Stimulated activated CD8-positive, alpha-beta memory T cell treated with anti-CD3 and anti-CD28 coated beads, Interleukin-7, amount 100 ng/mL, for 4 hours (primary cell): ENCODE measurements around the gene NMNAT2.
"Not testable (repeated sequence)": the region's sequence is repeated elsewhere in the genome, so short reads cannot be mapped to it uniquely, and the experiment has no call there.

Source experiments
- DNase-seq, 2 donors: peaks; one replicate each; pipeline ENCODE4 v3.0.0-alpha.2; 2020; ENCODE audit warnings: low read depth in 2 of 2

The NMNAT2 gene

DNA sequence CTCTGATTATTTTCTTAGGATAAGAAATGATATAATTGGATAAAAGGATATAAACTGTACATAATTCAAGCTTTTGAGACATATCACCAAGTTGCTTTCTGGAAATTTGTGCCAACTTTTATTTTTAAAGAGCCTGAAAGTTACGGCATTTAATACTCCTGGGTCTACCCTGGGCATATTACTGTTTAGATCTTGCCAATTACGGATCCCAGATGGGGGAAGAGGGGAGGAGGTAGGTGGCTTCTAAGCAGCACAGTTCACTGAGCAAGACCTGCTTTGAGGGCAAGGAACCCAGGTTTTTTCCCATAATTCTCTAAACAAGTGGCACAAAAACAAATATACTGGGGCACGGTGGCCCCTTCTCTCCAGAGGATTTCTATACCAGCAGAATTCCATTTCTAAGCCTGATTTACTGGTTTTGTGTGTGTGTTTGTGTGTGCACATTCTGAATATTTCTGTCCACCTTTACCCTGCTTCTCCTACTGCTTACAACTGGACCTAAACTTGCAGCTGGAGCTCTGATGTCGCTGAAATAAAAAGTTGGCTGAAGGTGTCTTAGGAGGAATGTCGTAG, 155.5 kb downstream of the NMNAT2 start:
- no peak for DNase-seq

DNA sequence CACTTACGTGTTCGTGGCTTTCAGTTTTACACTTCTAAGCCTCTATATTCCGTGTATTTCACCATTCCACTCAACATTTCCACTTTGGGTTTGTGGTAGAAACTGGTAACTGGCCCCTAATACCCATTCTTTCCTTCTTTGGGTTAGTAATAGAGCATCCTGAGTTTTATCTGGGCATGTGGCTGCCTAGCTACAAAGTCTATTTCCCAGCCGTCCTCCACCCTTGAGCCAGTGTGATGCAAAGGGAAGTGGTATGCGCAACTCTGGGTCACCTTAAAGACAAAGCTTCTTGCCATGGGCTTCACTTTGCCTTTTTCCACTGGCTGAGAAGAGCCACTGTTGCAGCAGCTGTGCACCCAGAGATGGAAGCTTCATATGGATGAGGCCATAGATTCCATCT, 158.3 kb downstream of the NMNAT2 start:
- no peak for DNase-seq

DNA sequence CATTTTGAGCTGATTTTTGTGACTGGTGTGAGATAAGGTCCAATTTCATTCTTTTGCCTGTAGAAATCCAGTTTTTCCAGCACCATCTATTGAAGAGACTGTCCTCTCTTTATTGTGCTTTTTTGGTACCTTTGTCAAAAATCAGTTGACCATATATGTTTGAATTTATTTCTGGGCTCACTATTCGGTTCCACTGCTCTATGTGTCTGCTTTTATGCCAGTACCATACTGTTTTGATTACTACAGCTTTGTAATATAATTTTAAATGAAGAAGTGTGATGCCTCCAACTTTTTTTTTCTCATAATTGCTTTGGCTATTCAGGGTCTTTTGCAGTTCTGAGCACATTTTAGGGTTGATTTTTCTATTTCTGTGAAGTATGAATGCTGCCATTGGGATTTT, 163.1 kb downstream of the NMNAT2 start:
- DNase-seq: no peak

DNA sequence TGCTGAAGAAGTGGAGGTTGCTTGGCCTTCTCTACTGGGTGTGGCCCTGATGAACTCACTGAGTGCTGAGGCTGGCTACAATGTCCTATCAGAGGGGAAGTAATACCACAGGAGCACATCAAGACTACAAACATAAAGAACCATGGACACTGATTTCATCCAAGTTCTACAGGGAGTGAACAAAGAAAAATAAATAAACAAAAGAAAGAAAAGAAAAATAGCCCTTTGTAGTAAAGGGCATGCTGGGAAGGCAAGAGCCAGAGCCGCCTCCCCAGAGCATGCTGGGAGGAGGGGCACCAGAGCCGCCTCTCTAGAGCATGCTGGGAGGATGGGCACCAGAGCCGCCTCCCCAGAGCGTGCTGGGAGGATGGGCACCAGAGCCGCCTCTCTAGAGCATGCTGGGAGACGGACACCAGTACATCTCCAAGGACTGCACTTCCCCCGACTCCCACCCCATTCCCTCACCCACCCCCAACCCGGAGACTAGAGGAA, 166.2 kb downstream of the NMNAT2 start:
- DNase-seq: no peak

DNA sequence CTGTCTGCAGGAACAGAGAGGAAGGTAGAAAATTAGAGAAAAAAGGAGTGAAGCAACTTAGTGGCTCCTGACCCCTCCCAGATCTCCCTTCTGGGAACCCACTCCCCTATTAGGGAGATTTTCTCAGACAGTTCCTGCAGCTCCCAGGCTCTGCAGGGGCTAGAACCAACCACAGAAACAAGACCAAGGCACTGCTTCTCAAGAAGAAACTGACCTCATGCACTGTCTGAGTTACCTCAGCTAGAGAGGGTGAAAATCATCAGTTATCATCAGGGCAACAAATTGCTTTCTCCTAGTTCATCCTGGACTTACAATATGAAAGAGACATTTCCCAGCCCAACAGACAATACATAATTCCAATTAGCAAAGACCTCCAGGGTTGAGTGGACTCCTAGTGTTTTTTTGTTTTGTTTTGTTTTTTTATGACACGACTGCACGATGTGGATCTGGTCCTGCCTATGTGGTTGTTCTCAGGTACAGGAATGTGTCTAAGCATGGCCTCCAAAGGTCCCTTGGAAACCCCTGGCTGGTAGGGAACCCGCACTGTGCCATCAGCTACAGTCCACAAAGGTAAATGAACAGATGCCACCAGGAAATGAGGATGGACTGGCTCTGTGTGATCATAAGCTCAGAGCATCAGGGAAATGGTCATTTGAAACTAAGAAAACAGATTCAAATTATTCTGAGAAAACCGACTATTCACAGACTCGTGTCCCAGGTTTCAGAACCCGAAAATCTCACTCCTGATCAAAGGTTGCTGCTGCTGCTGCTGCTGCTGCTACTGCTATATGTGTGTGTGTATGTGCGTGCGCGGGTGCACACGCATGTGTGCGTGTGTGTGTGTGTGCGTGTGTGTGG, 166.8 kb downstream of the NMNAT2 start:
- no peak for DNase-seq

DNA sequence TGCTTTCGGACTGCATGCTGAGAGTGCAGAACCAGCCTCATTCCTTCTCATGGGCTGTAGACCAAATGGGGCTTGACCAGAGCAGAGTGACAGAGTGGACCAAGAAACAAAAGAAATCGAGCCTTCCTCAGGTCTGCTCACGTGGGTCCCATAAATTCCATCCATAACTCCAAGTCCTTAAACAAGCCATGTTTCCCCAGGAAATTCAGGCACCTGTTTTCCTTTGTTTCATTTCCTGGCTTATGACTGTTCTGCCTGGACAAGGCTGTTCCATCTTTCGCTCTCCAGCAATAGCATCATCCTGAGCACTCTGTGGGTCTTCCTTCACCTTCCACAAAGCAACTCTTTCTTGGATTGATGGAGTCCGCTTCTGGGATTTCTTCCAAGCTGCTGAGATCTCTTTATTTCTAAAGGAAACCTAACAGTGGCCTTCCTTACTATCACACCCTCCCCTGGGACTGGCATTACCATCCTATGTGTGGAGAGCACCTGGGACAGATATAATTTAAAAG, 168.2 kb downstream of the NMNAT2 start:
- DNase-seq: no peak

DNA sequence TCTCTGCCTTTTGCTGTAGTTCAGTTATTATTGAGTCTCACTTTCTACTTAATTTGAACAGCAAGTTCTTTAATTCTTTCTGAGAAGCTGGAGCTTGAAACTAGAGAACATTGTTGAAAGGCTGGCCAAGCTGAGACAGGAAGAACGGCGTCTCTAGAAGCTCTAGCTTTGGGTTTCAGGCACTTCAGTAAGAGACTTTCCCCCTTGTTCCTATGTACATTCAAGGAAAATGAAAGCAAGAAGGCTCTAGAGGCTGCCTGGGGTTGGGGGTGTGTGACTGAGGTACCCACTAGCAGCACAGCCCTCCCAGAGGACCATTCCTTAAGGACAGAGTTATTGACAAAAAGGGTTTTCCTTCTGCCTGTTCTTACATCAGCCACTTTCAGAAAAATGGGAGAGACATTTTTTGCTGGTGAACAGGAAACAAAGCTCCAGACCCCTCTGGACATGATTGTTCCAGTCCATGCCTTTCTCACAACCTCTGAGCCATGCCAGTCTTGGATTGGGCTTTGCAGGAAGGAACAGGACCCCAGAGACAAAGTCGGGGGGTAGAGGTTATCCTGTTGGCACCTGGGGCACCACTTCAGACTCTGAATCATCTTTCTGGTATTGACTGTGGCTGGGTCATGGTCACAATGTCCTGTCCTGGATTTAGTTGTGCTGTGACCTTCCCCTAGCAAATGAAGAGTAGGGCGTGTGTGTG, 169.0 kb downstream of the NMNAT2 start:
- DNase-seq: no peak

DNA sequence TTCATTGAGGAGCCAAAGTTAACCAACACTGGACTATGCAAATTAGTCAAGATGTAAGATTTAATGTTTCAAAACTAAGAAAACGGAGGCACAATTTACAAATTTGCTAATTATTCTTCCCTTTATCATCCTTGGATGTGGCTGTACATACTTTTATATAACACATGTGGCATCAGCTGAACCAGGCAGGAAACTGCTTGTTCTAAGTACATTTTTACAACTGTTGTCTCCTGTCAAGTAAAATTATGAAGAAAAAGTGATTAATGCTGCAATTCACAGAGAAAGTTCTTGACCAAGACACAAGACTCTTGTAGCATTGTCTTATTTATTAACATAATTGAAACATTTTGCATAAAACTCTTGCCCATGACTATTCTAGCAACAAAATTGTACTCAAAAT, 170.2 kb downstream of the NMNAT2 start:
- no peak for DNase-seq

DNA sequence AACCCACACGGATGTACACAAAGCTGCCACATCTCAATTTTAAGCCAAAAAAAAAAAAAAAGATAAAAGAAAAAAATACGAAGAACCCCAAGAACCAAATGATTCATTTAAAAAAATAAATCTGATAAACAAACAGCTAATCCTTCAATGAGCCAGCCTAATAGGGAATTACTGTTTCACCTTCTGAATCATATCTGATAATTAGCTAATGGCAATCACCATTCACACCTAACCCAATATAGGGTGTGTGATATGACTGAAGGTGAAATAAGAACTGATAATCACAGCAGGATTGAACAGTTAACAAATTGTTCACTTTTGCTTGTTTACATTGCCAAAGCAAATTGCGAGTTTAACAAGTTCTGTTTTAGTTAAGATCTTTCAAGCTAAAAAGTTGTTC, 170.7 kb downstream of the NMNAT2 start:
- no peak for DNase-seq

DNA sequence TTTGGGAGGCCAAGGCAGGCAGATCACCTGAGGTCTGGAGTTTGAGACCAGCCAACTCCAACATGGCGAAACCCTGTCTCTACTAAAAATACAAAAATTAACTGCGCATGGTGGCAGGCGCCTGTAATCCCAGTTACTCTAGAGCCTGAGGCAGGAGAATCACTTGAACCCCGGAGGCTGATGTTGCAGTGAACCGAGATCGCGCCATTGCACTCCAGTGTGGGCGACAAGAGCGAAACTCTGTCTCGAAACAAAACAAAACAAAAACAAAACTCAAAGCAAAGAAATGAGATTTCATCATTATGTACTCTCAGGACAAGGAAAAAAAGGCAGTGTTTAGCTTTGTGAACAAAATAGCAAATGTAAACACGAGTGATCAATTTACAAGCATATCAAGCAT, 171.1 kb downstream of the NMNAT2 start:
- no peak for DNase-seq

DNA sequence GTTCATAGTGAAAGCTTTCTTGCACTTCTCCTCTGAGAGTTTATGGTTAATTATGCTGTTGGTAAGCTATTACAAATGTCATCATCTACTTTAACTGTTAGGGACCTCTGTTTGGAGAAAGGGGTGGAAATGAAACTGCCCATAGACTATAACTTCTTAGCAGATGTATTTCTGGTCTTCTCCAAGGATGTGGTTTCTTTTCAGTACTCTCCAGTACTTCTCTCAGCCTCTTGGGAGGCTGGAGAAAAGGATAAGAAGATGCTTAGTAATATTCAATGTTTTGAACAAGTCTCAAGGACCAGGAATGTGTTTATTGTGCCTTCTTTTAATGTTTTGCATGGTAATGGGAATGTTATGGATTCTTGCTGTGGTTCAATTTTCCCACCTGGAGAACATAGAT, 171.7 kb downstream of the NMNAT2 start:
- no peak for DNase-seq

DNA sequence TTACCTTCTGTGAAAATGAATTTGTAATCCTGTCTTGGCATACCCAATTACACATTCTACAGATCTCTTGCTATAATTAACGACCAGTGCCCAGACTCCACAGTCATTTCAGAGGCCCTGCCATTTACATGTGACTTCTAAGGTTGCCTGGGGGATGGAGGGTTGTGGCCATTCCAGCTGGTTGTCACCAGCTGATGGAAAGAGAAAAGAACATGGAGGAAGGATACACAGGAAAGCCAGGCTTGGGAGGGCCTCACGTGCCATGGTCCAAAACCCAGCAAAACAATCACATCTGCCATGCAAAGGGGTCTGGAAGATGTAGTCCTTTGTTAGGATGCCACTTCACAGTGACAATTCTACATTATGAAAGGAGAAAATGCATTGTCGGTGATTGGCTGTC, 172.8 kb downstream of the NMNAT2 start:
- DNase-seq: no peak

DNA sequence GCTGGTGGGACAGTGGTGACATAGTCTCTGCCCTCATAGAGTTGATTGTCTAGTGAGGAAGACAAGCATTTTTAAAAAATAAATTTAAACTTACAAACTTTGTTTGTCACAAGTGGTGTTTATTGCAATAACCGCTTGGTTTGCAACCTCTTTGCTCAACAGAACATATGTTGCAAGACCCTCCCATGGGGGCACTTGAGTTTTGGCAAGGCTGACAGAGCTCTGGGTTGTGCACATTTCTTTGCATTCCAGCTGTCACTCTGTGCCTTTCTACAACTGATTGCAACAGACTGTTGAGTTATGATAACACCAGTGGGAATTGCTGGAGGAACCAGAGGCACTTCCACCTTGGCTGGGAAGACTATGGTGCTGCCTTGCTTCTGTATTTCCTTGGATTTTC, 173.7 kb downstream of the NMNAT2 start:
- no peak for DNase-seq

DNA sequence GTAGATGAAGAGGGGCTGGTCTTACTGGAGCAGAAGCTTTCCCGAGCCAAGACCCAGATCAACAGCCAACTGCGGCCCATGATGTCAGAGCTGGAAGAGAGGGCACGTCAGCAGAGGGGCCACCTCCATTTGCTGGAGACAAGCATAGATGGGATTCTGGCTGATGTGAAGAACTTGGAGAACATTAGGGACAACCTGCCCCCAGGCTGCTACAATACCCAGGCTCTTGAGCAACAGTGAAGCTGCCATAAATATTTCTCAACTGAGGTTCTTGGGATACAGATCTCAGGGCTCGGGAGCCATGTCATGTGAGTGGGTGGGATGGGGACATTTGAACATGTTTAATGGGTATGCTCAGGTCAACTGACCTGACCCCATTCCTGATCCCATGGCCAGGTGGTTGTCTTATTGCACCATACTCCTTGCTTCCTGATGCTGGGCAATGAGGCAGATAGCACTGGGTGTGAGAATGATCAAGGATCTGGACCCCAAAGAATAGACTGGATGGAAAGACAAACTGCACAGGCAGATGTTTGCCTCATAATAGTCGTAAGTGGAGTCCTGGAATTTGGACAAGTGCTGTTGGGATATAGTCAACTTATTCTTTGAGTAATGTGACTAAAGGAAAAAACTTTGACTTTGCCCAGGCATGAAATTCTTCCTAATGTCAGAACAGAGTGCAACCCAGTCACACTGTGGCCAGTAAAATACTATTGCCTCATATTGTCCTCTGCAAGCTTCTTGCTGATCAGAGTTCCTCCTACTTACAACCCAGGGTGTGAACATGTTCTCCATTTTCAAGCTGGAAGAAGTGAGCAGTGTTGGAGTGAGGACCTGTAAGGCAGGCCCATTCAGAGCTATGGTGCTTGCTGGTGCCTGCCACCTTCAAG, 174.8 kb downstream of the NMNAT2 start:
- no peak for DNase-seq

DNA sequence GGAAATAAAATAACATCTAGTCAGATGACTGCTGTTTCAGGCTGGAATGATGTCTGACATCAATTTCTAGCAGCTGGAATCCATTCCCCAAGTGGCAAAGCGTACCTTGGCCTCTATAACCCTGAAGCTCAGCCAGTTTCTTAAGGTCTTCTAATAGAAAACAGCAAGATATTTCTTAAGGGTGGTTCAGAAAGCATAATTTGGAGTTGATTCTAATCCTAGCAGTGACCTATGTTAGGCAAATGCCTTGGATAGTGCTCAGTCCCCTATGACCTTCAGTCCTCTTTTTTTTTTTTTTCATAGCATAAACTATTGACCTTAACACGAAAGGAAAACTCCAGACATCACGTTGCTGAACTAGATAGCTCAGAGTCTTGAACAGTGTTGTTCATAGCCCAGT, 175.6 kb downstream of the NMNAT2 start:
- no peak for DNase-seq

DNA sequence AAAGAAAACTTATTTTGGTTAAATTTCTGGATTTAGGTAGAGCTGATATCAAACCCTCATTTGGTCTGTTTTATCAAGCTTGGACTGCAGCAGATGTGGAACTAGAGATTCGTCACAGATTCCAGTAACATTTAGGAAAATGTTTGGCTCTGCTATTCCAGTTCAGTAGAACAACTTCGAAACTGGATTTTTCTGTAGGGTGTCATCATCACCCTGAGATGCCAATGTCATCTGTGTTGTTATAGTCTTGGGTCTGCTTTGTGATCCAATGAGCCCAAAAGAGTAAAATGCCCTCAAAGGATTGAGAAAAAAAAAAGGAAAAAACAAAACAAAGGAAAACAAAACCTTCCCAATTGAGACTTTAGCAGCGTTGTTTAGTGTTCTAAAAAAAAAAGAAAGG, 176.7 kb downstream of the NMNAT2 start:
- no peak for DNase-seq

DNA sequence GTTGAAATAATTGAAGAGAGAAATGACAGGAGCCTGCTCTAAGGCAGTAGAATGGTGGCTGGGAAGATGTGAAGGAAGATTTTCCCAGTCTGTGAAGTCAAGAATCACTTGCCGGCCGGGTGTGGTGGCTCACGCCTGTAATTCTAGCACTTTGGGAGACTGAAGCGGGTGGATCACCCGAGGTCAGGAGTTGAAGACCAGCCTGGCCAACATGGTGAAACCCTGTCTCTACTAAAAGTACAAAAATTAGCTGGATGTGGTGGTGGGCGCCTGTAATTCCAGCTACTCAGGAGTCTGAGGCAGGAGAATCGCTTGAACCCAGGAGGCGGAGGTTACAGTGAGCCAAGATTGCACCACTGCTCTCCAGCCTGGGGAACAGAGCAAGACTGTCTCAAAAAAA, 177.3 kb downstream of the NMNAT2 start:
- DNase-seq: not testable (repeated sequence)

DNA sequence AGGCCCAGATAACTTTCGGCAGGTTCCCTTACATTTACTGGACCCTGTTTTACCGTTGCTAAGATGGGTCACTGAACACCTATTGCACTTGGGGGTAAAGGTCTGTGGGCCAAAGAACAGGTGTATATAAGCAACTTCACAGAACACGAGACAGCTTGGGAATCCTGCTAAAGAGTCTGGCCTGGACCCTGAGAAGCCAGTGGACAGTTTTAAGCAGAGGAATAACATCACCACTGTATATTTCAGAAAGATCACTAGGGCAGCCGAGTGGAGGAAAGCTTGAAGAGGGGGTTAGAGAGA, 177.7 kb downstream of the NMNAT2 start:
- no peak for DNase-seq

DNA sequence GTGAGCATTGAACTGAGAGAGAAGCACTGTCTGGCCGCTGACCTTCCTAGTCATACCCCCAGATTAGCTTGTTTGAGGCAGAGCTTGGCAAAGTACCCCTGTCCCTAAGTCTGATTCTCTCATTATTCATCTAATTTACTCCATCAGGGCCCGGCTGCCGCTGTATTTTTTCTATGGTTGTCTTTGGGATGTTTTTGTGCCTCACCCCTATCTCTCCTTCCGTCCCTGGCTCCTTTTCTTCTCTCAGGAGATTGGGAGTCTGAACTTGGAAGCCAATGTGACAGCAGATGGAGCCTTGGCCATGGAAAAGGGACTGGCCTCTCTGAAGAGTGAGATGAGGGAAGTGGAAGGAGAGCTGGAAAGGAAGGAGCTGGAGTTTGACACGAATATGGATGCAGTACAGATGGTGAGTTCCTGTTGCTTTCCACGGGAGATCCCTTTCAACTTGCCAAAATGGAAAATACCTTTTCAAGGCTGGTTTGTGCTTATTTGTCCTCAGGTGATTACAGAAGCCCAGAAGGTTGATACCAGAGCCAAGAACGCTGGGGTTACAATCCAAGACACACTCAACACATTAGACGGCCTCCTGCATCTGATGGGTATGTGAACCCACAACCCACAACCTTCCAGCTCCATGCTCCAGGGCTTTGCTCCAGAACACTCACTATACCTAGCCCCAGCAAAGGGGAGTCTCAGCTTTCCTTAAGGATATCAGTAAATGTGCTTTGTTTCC, 178.2 kb downstream of the NMNAT2 start:
- DNase-seq: no peak

DNA sequence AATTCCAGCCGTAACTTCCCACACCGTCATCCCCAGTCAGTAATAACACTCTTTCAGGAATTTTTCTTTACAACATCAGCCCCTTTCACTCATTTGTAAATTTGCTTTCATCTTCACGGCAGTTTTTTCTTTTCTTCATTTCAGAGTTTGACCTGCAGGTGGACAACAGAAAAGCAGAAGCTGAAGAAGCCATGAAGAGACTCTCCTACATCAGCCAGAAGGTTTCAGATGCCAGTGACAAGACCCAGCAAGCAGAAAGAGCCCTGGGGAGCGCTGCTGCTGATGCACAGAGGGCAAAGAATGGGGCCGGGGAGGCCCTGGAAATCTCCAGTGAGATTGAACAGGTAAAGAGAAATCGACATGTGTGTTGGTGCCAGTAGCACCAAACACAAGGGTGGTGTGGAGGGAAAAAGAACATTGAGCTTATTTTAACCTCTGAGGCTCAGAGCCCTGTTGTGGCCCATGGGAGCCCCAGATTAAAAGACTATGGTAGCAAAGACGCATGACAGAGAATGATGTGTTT, 178.9 kb downstream of the NMNAT2 start:
- DNase-seq: no peak

DNA sequence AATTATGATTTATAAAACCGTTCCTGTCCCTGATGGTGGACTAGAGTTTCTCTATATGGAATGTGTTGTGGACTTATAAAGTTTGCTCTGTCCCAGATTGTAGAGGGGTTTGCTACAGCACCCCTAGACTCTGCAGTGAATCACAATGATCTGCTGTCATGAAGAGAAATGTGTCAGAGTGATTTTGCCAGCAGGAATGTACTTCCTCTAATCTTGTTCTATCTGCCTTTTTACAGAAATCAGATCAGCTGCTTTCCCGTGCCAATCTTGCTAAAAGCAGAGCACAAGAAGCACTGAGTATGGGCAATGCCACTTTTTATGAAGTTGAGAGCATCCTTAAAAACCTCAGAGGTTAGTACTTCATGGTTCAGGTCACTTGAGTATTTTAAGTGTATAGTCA, 180.1 kb downstream of the NMNAT2 start:
- DNase-seq: no peak
